Renal cortical epithelial cell (primary cell): ENCODE measurements around the gene KRTAP9-2. TPM values are rescaled to one million over a fixed set of nuclear protein-coding genes. Genes with fewer than 3 reads are reported as not detected.

Experiments used
- total RNA-seq: library from RNA; depleted of rRNA; stranded (reverse); fragments of >200 nt; gene quantifications from 2 replicates; pipeline ENCODE4 v1.2.3, GENCODE V29; 2014

Gene KRTAP9-2
- total RNA-seq, 1 donor from 2014 or later: not detected

Other genes starting within 250 kb of the KRTAP9-2 start
- not detected in 2 replicates for gene KRT40, start 242.3 kb upstream of the KRTAP9-2 start, total RNA-seq
- gene KRTAP3-3, start 232.5 kb upstream of the KRTAP9-2 start, total RNA-seq: not detected in 2 replicates
- not detected in 2 replicates for gene KRTAP3-2, start 226.7 kb upstream of the KRTAP9-2 start, total RNA-seq
- not detected in 2 replicates for gene KRTAP3-1, start 217.5 kb upstream of the KRTAP9-2 start, total RNA-seq
- not detected in 2 replicates for gene KRTAP1-5, start 199.4 kb upstream of the KRTAP9-2 start, total RNA-seq
- gene KRTAP1-4, start 196.5 kb upstream of the KRTAP9-2 start, total RNA-seq: not detected in 2 replicates
- not detected in 2 replicates for gene KRTAP1-3, start 191.8 kb upstream of the KRTAP9-2 start, total RNA-seq
- gene KRTAP1-1, start 185.2 kb upstream of the KRTAP9-2 start, total RNA-seq: 0.25 and 0.35 TPM in 2 replicates
- gene KRTAP2-1, start 179.3 kb upstream of the KRTAP9-2 start, total RNA-seq: not detected in 2 replicates
- gene KRTAP2-2, start 171.4 kb upstream of the KRTAP9-2 start, total RNA-seq: 0.15 TPM in 1 of 2 replicates, not detected in the other
- 0.55 and 5.9 TPM in 2 replicates for gene KRTAP2-3, start 166.5 kb upstream of the KRTAP9-2 start, total RNA-seq
- gene KRTAP2-4, start 160.8 kb upstream of the KRTAP9-2 start, total RNA-seq: not detected in 2 replicates
- not detected in 2 replicates for gene KRTAP4-7, start 142.5 kb upstream of the KRTAP9-2 start, total RNA-seq
- gene KRTAP4-8, start 128.5 kb upstream of the KRTAP9-2 start, total RNA-seq: not detected in 2 replicates
- gene KRTAP4-16, start 124.4 kb upstream of the KRTAP9-2 start, total RNA-seq: not detected in 2 replicates
- gene KRTAP4-9, start 121.3 kb upstream of the KRTAP9-2 start, total RNA-seq: not detected in 2 replicates
- not detected in 2 replicates for gene KRTAP4-11, start 108.3 kb upstream of the KRTAP9-2 start, total RNA-seq
- not detected in 2 replicates for gene KRTAP4-12, start 102.5 kb upstream of the KRTAP9-2 start, total RNA-seq
- not detected in 2 replicates for gene KRTAP4-6, start 86.1 kb upstream of the KRTAP9-2 start, total RNA-seq
- not detected in 2 replicates for gene KRTAP4-5, start 76.8 kb upstream of the KRTAP9-2 start, total RNA-seq
- gene KRTAP4-4, start 65.9 kb upstream of the KRTAP9-2 start, total RNA-seq: not detected in 2 replicates
- not detected in 2 replicates for gene KRTAP4-3, start 58.4 kb upstream of the KRTAP9-2 start, total RNA-seq
- not detected in 2 replicates for gene KRTAP4-2, start 48.4 kb upstream of the KRTAP9-2 start, total RNA-seq
- not detected in 2 replicates for gene KRTAP4-1, start 41.7 kb upstream of the KRTAP9-2 start, total RNA-seq
- not detected in 2 replicates for gene KRTAP9-1, start 36.8 kb upstream of the KRTAP9-2 start, total RNA-seq
- not detected in 2 replicates for gene KRTAP9-3, start 5.8 kb downstream of the KRTAP9-2 start, total RNA-seq
- not detected in 2 replicates for gene KRTAP9-8, start 11.4 kb downstream of the KRTAP9-2 start, total RNA-seq
- not detected in 2 replicates for gene KRTAP9-4, start 23.0 kb downstream of the KRTAP9-2 start, total RNA-seq
- not detected in 2 replicates for gene KRTAP9-9, start 28.7 kb downstream of the KRTAP9-2 start, total RNA-seq
- gene KRTAP9-6, start 38.7 kb downstream of the KRTAP9-2 start, total RNA-seq: not detected in 2 replicates
- gene KRTAP9-7, start 49.0 kb downstream of the KRTAP9-2 start, total RNA-seq: not detected in 2 replicates
- gene KRTAP29-1, start 76.2 kb downstream of the KRTAP9-2 start, total RNA-seq: not detected in 2 replicates
- not detected in 2 replicates for gene KRTAP16-1, start 82.7 kb downstream of the KRTAP9-2 start, total RNA-seq
- gene KRTAP17-1, start 89.1 kb downstream of the KRTAP9-2 start, total RNA-seq: not detected in 2 replicates
- gene KRT33A, start 124.2 kb downstream of the KRTAP9-2 start, total RNA-seq: not detected in 2 replicates
- gene KRT33B, start 143.2 kb downstream of the KRTAP9-2 start, total RNA-seq: not detected in 2 replicates
- gene KRT34, start 155.7 kb downstream of the KRTAP9-2 start, total RNA-seq: 0.05 and 26.4 TPM in 2 replicates
- gene KRT31, start 171.0 kb downstream of the KRTAP9-2 start, total RNA-seq: not detected in 2 replicates
- gene KRT37, start 197.9 kb downstream of the KRTAP9-2 start, total RNA-seq: not detected in 2 replicates
- not detected in 2 replicates for gene KRT38, start 214.3 kb downstream of the KRTAP9-2 start, total RNA-seq
- gene KRT32, start 240.7 kb downstream of the KRTAP9-2 start, total RNA-seq: not detected in 2 replicates